CD8-positive, alpha-beta memory T cell (primary cell): ENCODE measurements around the gene DDX17. TPM values are rescaled to one million over a fixed set of nuclear protein-coding genes. Genes with fewer than 3 reads are reported as not detected.

Source experiments
- CTCF ChIA-PET: fragments of 350-600 bp; sonication (Branson Sonifier 250); formaldehyde crosslinking; loops from one replicate; lab custom pipeline; 2021; ENCODE audit warnings: antibody characterized with exemption; lab: Charles Lee
- POLR2A ChIA-PET: fragments of 350-600 bp; sonication (Branson Sonifier 250); formaldehyde crosslinking; loops from one replicate; lab custom pipeline; 2021; ENCODE audit warnings: antibody characterized with exemption; lab: Charles Lee
- DNase-seq, 5 donors: peaks; one replicate each; pipeline versions ENCODE4 v3.0.0 to v3.0.0-alpha.2; 2020 to 2022; ENCODE audit warnings: mixed read lengths in 1 of 5
- H3K27ac ChIP-seq: one replicate; pipeline ENCODE4 v1.7.0; 2013; ENCODE audit warnings: low read depth, mild to moderate bottlenecking, low read length, moderate library complexity
- H3K27me3 ChIP-seq: 2 replicates; pipeline ENCODE4 v1.7.0; 2013; ENCODE audit warnings: low read length, mild to moderate bottlenecking; ENCODE audit not compliant: insufficient read depth, poor library complexity, severe bottlenecking
- H3K36me3 ChIP-seq: 2 replicates; pipeline ENCODE4 v1.7.0; 2013; ENCODE audit warnings: mild to moderate bottlenecking, low read length, moderate library complexity; ENCODE audit not compliant: insufficient read depth
- H3K4me1 ChIP-seq: 2 replicates; pipeline ENCODE4 v1.7.0; 2013; ENCODE audit warnings: mild to moderate bottlenecking, low read length, moderate library complexity; ENCODE audit not compliant: insufficient read depth
- H3K4me3 ChIP-seq: 2 replicates; pipeline ENCODE4 v1.7.0; 2013; ENCODE audit warnings: mild to moderate bottlenecking, low read length
- H3K9me3 ChIP-seq: 2 replicates; pipeline ENCODE4 v1.7.0; 2013; ENCODE audit warnings: mild to moderate bottlenecking, low read length
- H3K27ac Mint-ChIP-seq, 8 donors: one replicate each; pipeline ENCODE4 v1.8.0; 2020 to 2021; ENCODE audit warnings: mixed read lengths in 8 of 8, mild to moderate bottlenecking in 6 of 8, inconsistent platforms in 3 of 8, moderate library complexity in 3 of 8
- H3K27me3 Mint-ChIP-seq, 2 donors: one replicate each; pipeline ENCODE4 v1.8.0; 2020 to 2021; ENCODE audit warnings: mixed read lengths in 2 of 2, mild to moderate bottlenecking in 1 of 2, moderate library complexity in 1 of 2
- H3K36me3 Mint-ChIP-seq, 3 donors: one replicate each; pipeline ENCODE4 v1.8.0; 2020 to 2021; ENCODE audit warnings: mixed read lengths in 3 of 3, inconsistent platforms in 1 of 3, mild to moderate bottlenecking in 1 of 3
- H3K4me1 Mint-ChIP-seq, 3 donors: one replicate each; pipeline ENCODE4 v1.8.0; 2020 to 2021; ENCODE audit warnings: mixed read lengths in 3 of 3, inconsistent platforms in 1 of 3, mild to moderate bottlenecking in 1 of 3
- H3K4me3 Mint-ChIP-seq, 7 donors: one replicate each; pipeline ENCODE4 v1.8.0; 2020 to 2021; ENCODE audit warnings: mixed read lengths in 7 of 7, mild to moderate bottlenecking in 6 of 7, moderate library complexity in 4 of 7, inconsistent platforms in 2 of 7
- H3K9me3 Mint-ChIP-seq, 5 donors: one replicate each; pipeline ENCODE4 v1.8.0; 2020 to 2022; ENCODE audit warnings: mixed read lengths in 5 of 5, mild to moderate bottlenecking in 3 of 5, moderate library complexity in 2 of 5, inconsistent platforms in 1 of 5
- polyA plus RNA-seq: library from polyadenylated mRNA; unstranded; fragments of 300-500 nt; fragmentation: Illumina TruSeq; gene quantifications from one replicate; pipeline ENCODE4 v1.2.3, GENCODE V29; 2021
- total RNA-seq, 2 experiments: library from RNA; stranded (reverse); gene quantifications; one replicate each; pipeline ENCODE4 v1.2.3, GENCODE V29; 2021

DDX17 gene
- total and polyA plus RNA-seq, 3 experiments from 2014 or later = 41.4 to 369 (median 358) TPM

GRCh38 chr22:38503021-38503420 lies 3.1 kb downstream of the DDX17 start:
- POLR2A ChIA-PET = interaction anchor here (1.5 kb wide), 1 partner anchor 9 kb away, joined by 3 read pairs; no protein-coding TSS in a partner anchor
- peaks cover 0 to 12% of the 10 kb centered on the region in 2 donors for H3K27me3 Mint-ChIP-seq
- H3K4me1 ChIP-seq = peaks cover 56% of the 10 kb centered on the region
- peaks cover 62 to 72% (median 69%) of the 10 kb centered on the region in 3 donors for H3K4me1 Mint-ChIP-seq
- H3K27me3 ChIP-seq = no peaks in the 10 kb centered on the region
- CTCF ChIA-PET = no interaction called here
- H3K27ac Mint-ChIP-seq = peak overlapping the region; percentile 32 to 99 (median 96)
- H3K4me3 Mint-ChIP-seq = peak overlapping the region; percentile 87 to 97 (median 93)
- peaks cover 35% of the 10 kb centered on the region for H3K36me3 ChIP-seq
- H3K4me3 ChIP-seq = peak overlapping the region; percentile 87
- no peak for DNase-seq
- peaks cover 0 to 1% (median 0%) of the 10 kb centered on the region in 5 donors for H3K9me3 Mint-ChIP-seq
- peaks cover 11 to 75% (median 23%) of the 10 kb centered on the region in 3 donors for H3K36me3 Mint-ChIP-seq
- H3K27ac ChIP-seq = no peak overlapping the region
- no peaks in the 10 kb centered on the region for H3K9me3 ChIP-seq

GRCh38 chr22:38501797-38502672 lies 4.1 kb downstream of the DDX17 start:
- H3K4me1 ChIP-seq = peaks cover 56% of the 10 kb centered on the region
- ChIA-PET POLR2A (interaction anchor here (0.5 to 1.5 kb wide), 4 partner anchors 10 to 195 kb away, joined by 3 to 5 read pairs (median 4); no protein-coding TSS in a partner anchor), CTCF (interaction anchor here (0.8 to 1.8 kb wide), 3 partner anchors 14 to 450 kb away, joined by 3 to 5 read pairs (median 3); no protein-coding TSS in a partner anchor)
- no peaks in the 10 kb centered on the region for H3K9me3 ChIP-seq
- peak overlapping the region; percentile 87 to 97 (median 93) for H3K4me3 Mint-ChIP-seq
- peaks cover 42% of the 10 kb centered on the region for H3K36me3 ChIP-seq
- H3K36me3 Mint-ChIP-seq = peaks cover 11 to 81% (median 26%) of the 10 kb centered on the region in 3 donors
- peak overlapping the region; percentile 44 to 98 (median 88) for H3K27ac Mint-ChIP-seq
- peaks cover 0 to 12% of the 10 kb centered on the region in 2 donors for H3K27me3 Mint-ChIP-seq
- H3K27ac ChIP-seq = no peak overlapping the region
- no peak for DNase-seq
- peaks cover 0 to 1% (median 0%) of the 10 kb centered on the region in 5 donors for H3K9me3 Mint-ChIP-seq
- peak overlapping the region; percentile 1 for H3K4me3 ChIP-seq
- H3K27me3 ChIP-seq = no peaks in the 10 kb centered on the region
- H3K4me1 Mint-ChIP-seq = peaks cover 62 to 71% (median 68%) of the 10 kb centered on the region in 3 donors

- peaks cover 49 to 72% (median 68%) of the 10 kb centered on the region in 3 donors for H3K4me1 Mint-ChIP-seq
- Histone ChIP-seq H3K27ac (no peak overlapping the region), H3K9me3 (no peaks in the 10 kb centered on the region), H3K4me1 (peaks cover 61% of the 10 kb centered on the region), H3K4me3 (no peak overlapping the region), H3K27me3 (no peaks in the 10 kb centered on the region), H3K36me3 (peaks cover 79% of the 10 kb centered on the region)
- peaks cover 19 to 91% (median 37%) of the 10 kb centered on the region in 3 donors for H3K36me3 Mint-ChIP-seq
- ChIA-PET POLR2A (interaction anchor here (0.6 kb wide), 1 partner anchor 89 kb away, joined by 3 read pairs; no protein-coding TSS in a partner anchor), CTCF (interaction anchor here (1.3 kb wide), 1 partner anchor 13 kb away, joined by 3 read pairs; no protein-coding TSS in a partner anchor)
- no peak overlapping the region for H3K4me3 Mint-ChIP-seq
- no peaks in the 10 kb centered on the region for H3K27me3 Mint-ChIP-seq
- no peaks in the 10 kb centered on the region for H3K9me3 Mint-ChIP-seq
- peak overlapping the region in 6 of 8 donors; percentile 15 to 73 (median 50) for H3K27ac Mint-ChIP-seq
- no peak for DNase-seq
Observed at GRCh38 chr22:38497869-38498268, 8.2 kb downstream of the DDX17 start.

- Histone ChIP-seq H3K27me3 (no peaks in the 10 kb centered on the region), H3K36me3 (peaks cover 92% of the 10 kb centered on the region), H3K4me3 (no peak overlapping the region), H3K4me1 (peaks cover 40% of the 10 kb centered on the region), H3K9me3 (no peaks in the 10 kb centered on the region), H3K27ac (no peak overlapping the region)
- Mint-ChIP-seq H3K4me1 (peaks cover 36 to 63% (median 55%) of the 10 kb centered on the region in 3 donors), H3K27me3 (no peaks in the 10 kb centered on the region), H3K36me3 (peaks cover 26 to 89% (median 28%) of the 10 kb centered on the region in 3 donors), H3K27ac (peak overlapping the region in 6 of 8 donors; percentile 9 to 85 (median 41)), H3K4me3 (peak overlapping the region in 1 of 7 donors; percentile 23), H3K9me3 (no peaks in the 10 kb centered on the region)
- ChIA-PET CTCF (no interaction called here), POLR2A (interaction anchor here (1.8 kb wide), 1 partner anchor 9 kb away, joined by 7 read pairs; no protein-coding TSS in a partner anchor)
- DNase-seq = no peak
Observed at GRCh38 chr22:38494939-38495338, 11.2 kb downstream of the DDX17 start.

GRCh38 chr22:38494498-38494897 lies 11.6 kb downstream of the DDX17 start:
- no peaks in the 10 kb centered on the region for H3K27me3 ChIP-seq
- Mint-ChIP-seq H3K9me3 (no peaks in the 10 kb centered on the region), H3K4me1 (peaks cover 38 to 65% (median 56%) of the 10 kb centered on the region in 3 donors), H3K27me3 (no peaks in the 10 kb centered on the region), H3K27ac (peak overlapping the region in 7 of 8 donors; percentile 9 to 85 (median 56)), H3K36me3 (peaks cover 29 to 91% (median 31%) of the 10 kb centered on the region in 3 donors), H3K4me3 (peak overlapping the region in 1 of 7 donors; percentile 6)
- H3K36me3 ChIP-seq = peaks cover 92% of the 10 kb centered on the region
- ChIA-PET POLR2A (interaction anchor here (1.8 kb wide), 1 partner anchor 9 kb away, joined by 7 read pairs; no protein-coding TSS in a partner anchor), CTCF (no interaction called here)
- H3K27ac ChIP-seq = no peak overlapping the region
- peaks cover 40% of the 10 kb centered on the region for H3K4me1 ChIP-seq
- no peaks in the 10 kb centered on the region for H3K9me3 ChIP-seq
- H3K4me3 ChIP-seq = no peak overlapping the region
- DNase-seq = no peak

- no peak overlapping the region for H3K27ac ChIP-seq
- H3K9me3 ChIP-seq = no peaks in the 10 kb centered on the region
- peaks cover 85% of the 10 kb centered on the region for H3K36me3 ChIP-seq
- Mint-ChIP-seq H3K27ac (peak overlapping the region in 2 of 8 donors; percentile 7 to 8), H3K36me3 (peaks cover 23 to 91% (median 29%) of the 10 kb centered on the region in 3 donors), H3K4me1 (peaks cover 37 to 65% (median 53%) of the 10 kb centered on the region in 3 donors), H3K9me3 (no peaks in the 10 kb centered on the region), H3K27me3 (no peaks in the 10 kb centered on the region), H3K4me3 (no peak overlapping the region)
- H3K4me1 ChIP-seq = peaks cover 20% of the 10 kb centered on the region
- POLR2A ChIA-PET = interaction anchor here (0.8 kb wide), 1 partner anchor 9 kb away, joined by 4 read pairs; no protein-coding TSS in a partner anchor
- no peak overlapping the region for H3K4me3 ChIP-seq
- CTCF ChIA-PET = no interaction called here
- H3K27me3 ChIP-seq = no peaks in the 10 kb centered on the region
- no peak for DNase-seq
Observed at GRCh38 chr22:38491707-38492348, 14.3 kb downstream of the DDX17 start.

GRCh38 chr22:38490915-38491314 lies 15.2 kb downstream of the DDX17 start:
- peaks cover 85% of the 10 kb centered on the region for H3K36me3 ChIP-seq
- no peak overlapping the region for H3K4me3 Mint-ChIP-seq
- H3K27me3 Mint-ChIP-seq = no peaks in the 10 kb centered on the region
- no peak overlapping the region for H3K4me3 ChIP-seq
- no peak for DNase-seq
- H3K9me3 Mint-ChIP-seq = no peaks in the 10 kb centered on the region
- H3K4me1 ChIP-seq = peaks cover 13% of the 10 kb centered on the region
- CTCF ChIA-PET = no interaction called here
- no peaks in the 10 kb centered on the region for H3K27me3 ChIP-seq
- peaks cover 23 to 91% (median 34%) of the 10 kb centered on the region in 3 donors for H3K36me3 Mint-ChIP-seq
- peak overlapping the region in 6 of 8 donors; percentile 2 to 88 (median 64) for H3K27ac Mint-ChIP-seq
- H3K4me1 Mint-ChIP-seq = peaks cover 43 to 69% (median 57%) of the 10 kb centered on the region in 3 donors
- H3K9me3 ChIP-seq = no peaks in the 10 kb centered on the region
- POLR2A ChIA-PET = interaction anchor here (0.8 kb wide), 1 partner anchor 10 kb away, joined by 4 read pairs; no protein-coding TSS in a partner anchor
- H3K27ac ChIP-seq = no peak overlapping the region
